HG03432 (cell line): ENCODE results near the gene HIC2.
"Not testable (repeated sequence)": the region's sequence is repeated elsewhere in the genome, so short reads cannot be mapped to it uniquely, and the experiment has no call there.

Experiments used
- ATAC-seq: cut with Tn5 transposase; IDR thresholded peaks from one replicate; pipeline ENCODE4 v1.9.1; 2021; ENCODE audit warnings: mild to moderate bottlenecking, moderate library complexity; ENCODE audit not compliant: unreplicated experiment

Gene HIC2

DNA sequence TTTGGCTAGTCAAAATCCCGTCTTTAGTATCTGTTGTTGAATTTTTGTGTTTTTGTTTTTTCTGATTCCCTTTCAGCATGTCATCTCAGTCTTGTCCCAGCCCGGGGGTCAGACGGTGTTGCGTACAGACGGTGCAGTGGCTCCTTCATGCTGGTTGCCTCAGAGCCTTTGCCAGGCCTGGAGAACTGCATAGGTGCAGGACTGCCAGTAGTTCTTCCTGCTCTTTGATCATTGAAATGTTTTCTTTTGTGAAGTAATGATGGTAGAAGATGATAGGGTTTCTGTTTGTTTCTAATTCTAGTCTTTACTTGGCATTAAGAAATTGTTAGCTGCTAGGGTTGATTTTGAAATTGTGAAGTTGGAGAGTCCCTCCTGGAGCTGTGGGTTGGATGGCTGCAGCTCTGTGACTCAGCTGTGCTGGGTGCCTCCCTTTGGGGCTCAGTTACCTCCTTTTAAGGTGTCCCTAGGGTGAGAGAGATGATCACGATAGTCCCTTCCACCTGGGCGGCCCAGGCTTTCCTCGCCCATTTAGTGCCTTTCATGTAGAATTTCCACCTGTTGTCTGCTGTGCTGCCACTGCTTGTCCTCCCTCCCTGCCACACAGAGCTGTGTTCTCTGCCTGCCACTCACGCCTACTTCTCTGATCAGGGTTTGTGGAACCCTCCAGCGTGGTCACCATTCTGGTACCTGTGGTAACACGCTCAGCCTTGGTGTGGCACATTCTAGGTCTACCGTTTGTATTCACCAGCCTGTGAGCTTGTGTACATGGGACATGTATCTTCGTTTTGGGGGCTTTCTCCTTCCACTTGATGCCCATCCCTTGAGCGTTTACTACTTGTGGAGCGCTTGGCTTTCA lies 17.4 kb downstream of the HIC2 start:
- not testable (repeated sequence) for ATAC-seq

GRCh38 chr22:21435998-21436810 lies 19.0 kb downstream of the HIC2 start:
- ATAC-seq, result not testable (repeated sequence)

DNA sequence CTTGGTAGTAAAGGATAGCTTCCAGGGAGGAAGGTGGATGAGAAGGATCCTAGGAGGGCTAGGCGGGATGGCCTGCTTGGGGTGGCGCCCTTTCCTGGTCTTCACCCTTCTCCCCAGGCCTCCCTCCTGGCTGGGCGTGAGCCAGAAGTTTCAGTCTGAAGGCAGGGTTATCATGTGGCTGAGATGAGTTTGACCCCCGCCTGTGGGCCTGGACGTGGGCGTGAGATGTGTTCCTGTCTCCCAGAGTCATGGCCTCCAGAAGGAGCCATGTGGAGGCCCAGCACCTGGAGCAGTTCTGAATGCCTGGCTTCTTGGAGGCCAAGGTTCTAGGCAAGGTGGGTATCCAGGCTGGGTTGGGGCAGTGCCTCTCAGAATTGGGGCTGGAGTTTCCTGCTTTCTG lies 20.8 kb downstream of the HIC2 start:
- not testable (repeated sequence) for ATAC-seq

GRCh38 chr22:21440018-21440636 lies 23.0 kb downstream of the HIC2 start:
- not testable (repeated sequence) for ATAC-seq

DNA sequence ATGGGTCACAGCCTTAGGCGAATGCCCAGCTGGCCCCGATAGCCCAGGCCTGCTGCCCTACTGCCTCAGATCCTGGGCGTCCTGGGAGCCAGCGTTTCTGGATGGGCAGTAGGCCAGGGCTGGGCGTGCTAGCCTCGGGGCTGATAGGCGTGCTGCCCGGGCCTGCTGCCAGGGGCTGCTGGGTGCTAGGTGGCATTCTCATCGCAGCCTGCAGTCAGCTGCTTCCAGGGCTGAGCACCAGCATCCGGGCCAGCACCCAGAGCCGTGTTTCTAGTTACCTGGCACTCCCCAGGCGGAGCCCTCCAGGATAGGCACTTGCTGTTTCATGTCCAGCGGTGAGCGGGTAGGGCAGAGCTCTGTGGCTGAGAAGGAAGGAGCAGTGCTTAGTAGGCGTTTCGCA lies 23.5 kb downstream of the HIC2 start:
- ATAC-seq, result not testable (repeated sequence)

GRCh38 chr22:21441170-21441569 lies 24.0 kb downstream of the HIC2 start:
- not testable (repeated sequence) for ATAC-seq

DNA sequence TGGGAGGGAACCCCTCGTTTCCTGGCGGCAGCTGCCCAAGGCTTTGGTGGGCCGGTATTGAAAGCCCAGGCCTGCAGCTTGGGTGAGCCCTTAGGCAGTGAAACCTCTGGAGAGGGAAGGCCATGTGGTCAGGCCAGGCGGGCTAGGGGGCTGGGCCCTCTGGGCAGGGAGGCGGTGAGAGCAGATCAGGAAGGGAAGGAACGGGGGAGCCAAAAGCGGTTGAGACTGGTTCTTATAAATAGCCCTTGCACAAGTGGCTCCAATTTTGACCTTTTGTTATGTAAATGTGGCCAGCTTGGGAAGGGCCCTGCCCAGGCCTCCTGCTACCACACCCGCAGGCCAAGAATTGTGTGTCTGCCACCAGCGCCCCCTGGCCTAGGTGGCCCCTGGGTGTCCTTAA lies 25.0 kb downstream of the HIC2 start:
- ATAC-seq, result not testable (repeated sequence)

DNA sequence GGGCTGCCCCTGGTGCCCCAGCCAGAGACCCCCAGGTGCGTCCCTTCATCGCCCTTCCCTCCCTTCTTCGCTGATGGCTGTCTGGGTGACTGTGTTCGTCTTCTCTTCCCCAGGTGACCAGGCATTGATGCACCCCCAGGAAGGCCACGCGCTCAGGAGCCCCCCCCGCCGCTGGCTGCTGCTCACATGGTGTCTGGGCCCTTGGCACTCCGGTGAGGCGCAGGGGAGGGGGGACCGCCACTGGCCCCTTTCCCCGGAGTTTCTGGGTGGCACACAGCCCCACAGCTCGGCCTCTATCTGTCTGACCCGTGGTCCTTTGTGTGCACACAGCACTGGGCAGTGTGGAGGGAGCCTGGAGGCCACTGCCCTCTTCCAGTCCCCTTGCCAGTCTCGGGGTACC lies 25.5 kb downstream of the HIC2 start:
- ATAC-seq, result not testable (repeated sequence)

- ATAC-seq, result no peak
Measured at GRCh38 chr22:21443057-21443734, 26.0 kb downstream of the HIC2 start.

- no peak for ATAC-seq
Measured at GRCh38 chr22:21443735-21444421, 26.7 kb downstream of the HIC2 start.

DNA sequence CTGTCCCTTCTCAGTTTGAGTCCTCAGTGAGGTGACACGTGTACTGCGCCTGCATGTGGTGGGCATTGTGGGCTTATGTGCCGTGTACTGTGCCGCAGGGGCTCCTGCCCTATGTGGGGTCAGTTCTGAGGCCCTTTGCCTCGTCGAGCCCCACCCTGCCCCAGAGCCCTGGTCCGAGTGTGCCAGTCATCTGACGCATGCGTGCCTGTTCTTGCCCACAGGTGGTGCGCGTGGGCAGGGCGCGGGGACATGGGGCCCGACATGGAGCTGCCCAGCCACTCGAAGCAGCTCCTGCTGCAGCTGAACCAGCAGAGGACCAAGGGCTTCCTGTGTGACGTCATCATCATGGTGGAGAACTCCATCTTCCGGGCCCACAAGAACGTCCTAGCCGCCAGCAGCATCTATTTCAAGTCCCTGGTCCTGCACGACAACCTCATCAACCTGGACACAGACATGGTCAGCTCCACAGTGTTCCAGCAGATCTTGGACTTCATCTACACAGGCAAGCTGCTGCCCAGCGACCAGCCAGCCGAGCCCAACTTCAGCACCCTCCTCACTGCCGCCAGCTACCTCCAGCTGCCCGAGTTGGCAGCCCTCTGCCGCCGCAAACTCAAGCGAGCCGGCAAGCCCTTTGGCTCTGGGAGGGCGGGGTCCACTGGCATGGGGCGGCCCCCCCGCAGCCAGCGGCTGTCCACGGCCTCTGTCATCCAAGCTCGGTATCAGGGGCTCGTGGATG lies 27.7 kb downstream of the HIC2 start:
- ATAC-seq, result no peak

GRCh38 chr22:21445437-21446127 lies 28.4 kb downstream of the HIC2 start:
- no peak for ATAC-seq

DNA sequence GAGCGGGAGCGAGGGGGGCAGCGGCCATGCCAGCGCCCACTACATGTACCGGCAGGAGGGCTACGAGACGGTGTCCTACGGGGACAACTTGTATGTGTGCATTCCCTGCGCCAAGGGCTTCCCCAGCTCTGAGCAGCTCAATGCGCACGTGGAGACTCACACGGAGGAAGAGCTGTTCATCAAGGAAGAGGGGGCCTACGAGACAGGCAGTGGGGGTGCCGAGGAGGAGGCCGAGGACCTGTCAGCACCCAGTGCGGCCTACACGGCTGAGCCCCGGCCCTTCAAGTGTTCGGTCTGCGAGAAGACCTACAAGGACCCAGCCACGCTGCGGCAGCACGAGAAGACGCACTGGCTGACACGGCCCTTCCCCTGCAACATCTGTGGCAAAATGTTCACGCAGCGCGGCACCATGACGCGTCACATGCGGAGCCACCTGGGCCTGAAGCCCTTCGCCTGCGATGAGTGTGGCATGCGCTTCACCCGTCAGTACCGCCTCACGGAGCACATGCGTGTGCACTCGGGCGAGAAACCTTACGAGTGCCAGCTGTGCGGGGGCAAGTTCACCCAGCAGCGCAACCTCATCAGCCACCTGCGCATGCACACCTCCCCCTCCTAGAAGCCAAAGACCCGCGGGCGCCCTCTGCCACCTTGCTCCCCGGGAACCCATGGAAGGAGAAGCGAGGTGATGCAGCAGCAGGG lies 29.1 kb downstream of the HIC2 start:
- no peak for ATAC-seq

- ATAC-seq, result no peak
Measured at GRCh38 chr22:21446827-21447690, 29.9 kb downstream of the HIC2 start.

GRCh38 chr22:21447694-21448402 lies 30.7 kb downstream of the HIC2 start:
- ATAC-seq, result no peak

DNA sequence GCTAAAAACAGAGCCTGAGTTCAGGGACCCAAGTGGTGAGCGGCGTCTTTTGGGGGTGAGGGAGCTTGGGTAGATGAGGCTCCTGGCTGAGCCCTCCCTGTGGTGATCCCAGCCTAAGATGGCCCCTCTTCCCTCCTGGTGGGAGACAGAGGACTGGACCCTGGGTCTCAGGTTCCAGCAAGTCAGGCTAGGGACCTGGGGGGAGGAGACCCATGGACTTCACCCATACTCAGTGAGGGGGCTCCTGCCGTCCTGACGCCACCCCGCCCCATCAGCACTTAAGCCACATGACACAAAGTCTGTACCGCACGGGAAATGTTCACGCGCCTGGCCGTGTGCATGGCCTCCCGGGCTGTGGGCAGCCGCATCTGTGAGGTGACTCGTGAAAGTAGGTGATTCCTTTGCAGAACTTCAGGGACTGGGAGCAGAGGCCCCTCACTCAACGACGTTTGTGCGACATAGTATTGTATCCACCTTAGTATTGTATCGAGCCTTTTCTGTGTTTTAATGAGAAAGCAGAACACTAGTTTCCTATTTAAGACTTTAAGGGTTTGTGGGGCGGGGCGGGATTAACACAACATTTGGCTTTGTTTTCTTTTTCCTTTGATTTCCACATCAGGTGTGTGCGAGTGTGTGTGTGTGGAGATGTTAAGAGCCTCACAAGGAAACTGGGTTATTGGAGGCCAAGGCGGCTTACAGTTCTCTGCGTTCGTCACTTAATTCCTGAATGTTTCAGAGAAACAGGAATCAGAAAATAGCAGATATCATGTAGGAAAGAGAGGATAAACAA lies 31.7 kb downstream of the HIC2 start:
- ATAC-seq, result no peak
